Right lobe of liver (tissue), 6 donors: ENCODE results near the gene HERPUD1. TPM values are rescaled to one million over a fixed set of nuclear protein-coding genes. Genes with fewer than 3 reads are reported as not detected.
A peak's percentile ranks its signal among the peaks of the same experiment; 100 is the strongest.
"Not testable (repeated sequence)": the region's sequence is repeated elsewhere in the genome, so short reads cannot be mapped to it uniquely, and the experiment has no call there.

Experiments used
- ATAC-seq, 4 donors: fragments of 200-7000 bp; cut with Tn5 transposase; one replicate each; pipeline ENCODE4 v1.9.1; 2020; ENCODE audit warnings: mild to moderate bottlenecking in 4 of 4, moderate library complexity in 4 of 4
- DNase-seq, 3 donors: peaks; one replicate each; pipeline ENCODE4 v3.0.0-alpha.2; 2020
- H3K27ac ChIP-seq, 3 donors: fragments of 200-600 bp; one replicate each; pipeline ENCODE4 v1.8.0; 2022
- H3K27me3 ChIP-seq, 2 donors: fragments of 200-600 bp; one replicate each; pipeline ENCODE4 v1.8.0; 2022
- H3K36me3 ChIP-seq, 4 donors: fragments of 200-600 bp; sonication (generic) in 1 of 4; one replicate each; pipeline versions ENCODE4 v1.5.1 to v1.8.0; 2017 to 2022; ENCODE audit warnings: control low read depth in 1 of 4
- H3K4me1 ChIP-seq, 4 donors: fragments of 200-600 bp; sonication (generic) in 1 of 4; one replicate each; pipeline versions ENCODE4 v1.5.1 to v1.8.0; 2017 to 2022; ENCODE audit warnings: control low read depth in 1 of 4
- H3K4me3 ChIP-seq, 3 donors: fragments of 200-600 bp; one replicate each; pipeline ENCODE4 v1.8.0; 2022
- H3K9me3 ChIP-seq, 4 donors: fragments of 200-600 bp; sonication (generic) in 1 of 4; one replicate each; pipeline versions ENCODE4 v1.5.1 to v1.8.0; 2017 to 2022; ENCODE audit warnings: control low read depth in 1 of 4
- CTCF ChIP-seq, 4 donors: fragments of 200-600 bp in 3 of 4; fragments of 450-650 bp in 1 of 4; IDR thresholded peaks; one replicate each; pipeline versions ENCODE4 v1.5.1 to v1.8.0; 2016 to 2022; ENCODE audit warnings: antibody characterized with exemption in 4 of 4, mild to moderate bottlenecking in 2 of 4
- POLR2A ChIP-seq: fragments of 450-650 bp; IDR thresholded peaks from one replicate; pipeline ENCODE4 v1.6.1; 2017; ENCODE audit warnings: antibody characterized with exemption, mild to moderate bottlenecking
- WGBS: methylation state at CpG from one replicate; pipeline ENCODE4 v1.1.6; 2018; ENCODE audit warnings: low coverage, low lambda C conversion rate; ENCODE audit not compliant: insufficient coverage; ENCODE audit errors: missing lambda C conversion rate; 5-methylcytosine and 5-hydroxymethylcytosine counted together
- intact Hi-C, 2 donors: fragments of 100-400 bp; cut with DNase I; formaldehyde crosslinking; loops; one replicate each; pipeline versions ENCODE4 v1.11.2 to v1.14.1; 2022
- total RNA-seq, 6 experiments: library from RNA; depleted of rRNA in 2 of 6; stranded (reverse); fragments of >200 nt in 2 of 6; fragmentation: NEBNext Ultra II Directional in 3 of 6; extraction: Animal tissue kit (Norgen Biotek cat#: 25700) in 3 of 6; gene quantifications; one replicate each; pipeline versions ENCODE4 v1.1.0 to v1.2.4, GENCODE V29; 2016 to 2023
- donor health status: DM: no; HTN: yes; CAD: no.
- donor health status: DM: no; HTN: no; CAD: no.
- donor health status: DM: no; HTN: no; CAD: no.
- donor health status: DM: no; HTN: yes; CAD: no.
- donor health status: DM: no; HTN: yes; CAD: no.

Gene HERPUD1
- total RNA-seq, 6 experiments from 2014 or later = 103 to 185 (median 133) TPM

- Histone ChIP-seq H3K36me3 (no peaks in the 10 kb centered on the region), H3K9me3 (no peaks in the 10 kb centered on the region), H3K4me3 (no peak overlapping the region), H3K27ac (no peak overlapping the region), H3K27me3 (no peaks in the 10 kb centered on the region), H3K4me1 (peaks cover 0 to 13% (median 4%) of the 10 kb centered on the region in 4 donors)
- WGBS = 93% methylated on average over 2 of the region's 3 CpGs
- DNase-seq = no peak
- ATAC-seq = no peak
- TF ChIP-seq POLR2A (no peak), CTCF (IDR thresholded peaks at IDR 0.05) (no peak)
- intact Hi-C loops = no loop called here
Observed at GRCh38 chr16:56971768-56972043, 39.8 kb downstream of the HERPUD1 start.

GRCh38 chr16:56972403-56973293 lies 40.7 kb downstream of the HERPUD1 start:
- Histone ChIP-seq H3K27me3 (no peaks in the 10 kb centered on the region), H3K36me3 (no peaks in the 10 kb centered on the region), H3K27ac (no peak overlapping the region), H3K4me1 (peaks cover 0 to 7% (median 4%) of the 10 kb centered on the region in 4 donors), H3K9me3 (no peaks in the 10 kb centered on the region), H3K4me3 (no peak overlapping the region)
- no peak for TF ChIP-seq POLR2A
- no peak for TF ChIP-seq CTCF (IDR thresholded peaks at IDR 0.05)
- no peak for DNase-seq
- no peak for ATAC-seq
- 80% methylated on average over 13 of the region's 18 CpGs for WGBS
- intact Hi-C loops = no loop called here

- DNase-seq (peak in 1 of 3 donors; percentile 5), ATAC-seq (no peak)
- no peaks in the 10 kb centered on the region for H3K9me3 ChIP-seq
- 83% methylated on average over 3 of the region's 9 CpGs for WGBS
- H3K36me3 ChIP-seq = no peaks in the 10 kb centered on the region
- no peak overlapping the region for H3K4me3 ChIP-seq
- H3K4me1 ChIP-seq = peaks cover 0 to 2% (median under 1%) of the 10 kb centered on the region in 4 donors
- H3K27ac ChIP-seq = no peak overlapping the region
- intact Hi-C loops = no loop called here
- H3K27me3 ChIP-seq = no peaks in the 10 kb centered on the region
- no peak for TF ChIP-seq CTCF (IDR thresholded peaks at IDR 0.05)
- TF ChIP-seq POLR2A = no peak
Observed at GRCh38 chr16:56973294-56973689, 41.4 kb downstream of the HERPUD1 start.

GRCh38 chr16:56973899-56974298 lies 42.0 kb downstream of the HERPUD1 start:
- H3K27ac ChIP-seq, DNase-seq, H3K27me3 ChIP-seq, H3K9me3 ChIP-seq, H3K36me3 ChIP-seq, ATAC-seq, intact Hi-C loops, H3K4me3 ChIP-seq, H3K4me1 ChIP-seq: not testable (repeated sequence)
- 60% methylated on average over 1 of the region's 7 CpGs for WGBS

GRCh38 chr16:56974549-56975300 lies 42.8 kb downstream of the HERPUD1 start:
- peaks cover 0 to 8% (median 3%) of the 10 kb centered on the region in 4 donors for H3K4me1 ChIP-seq
- intact Hi-C loops = no loop called here
- no peaks in the 10 kb centered on the region for H3K27me3 ChIP-seq
- 77% methylated on average over 7 of the region's 9 CpGs for WGBS
- ATAC-seq = no peak
- H3K9me3 ChIP-seq = no peaks in the 10 kb centered on the region
- no peak overlapping the region for H3K27ac ChIP-seq
- no peak for TF ChIP-seq POLR2A
- no peak for TF ChIP-seq CTCF (IDR thresholded peaks at IDR 0.05)
- H3K36me3 ChIP-seq = no peaks in the 10 kb centered on the region
- H3K4me3 ChIP-seq = no peak overlapping the region
- DNase-seq = no peak
